ENCODE results near the gene TACSTD2. TPM values are rescaled to one million over a fixed set of nuclear protein-coding genes. Genes with fewer than 3 reads are reported as not detected.

The TACSTD2 gene
- total RNA-seq, 3 donors from 2014 or later (not counting 1 experiment from before 2014, with no cell fraction given): 0.21 TPM; not detected in 2

DNA sequence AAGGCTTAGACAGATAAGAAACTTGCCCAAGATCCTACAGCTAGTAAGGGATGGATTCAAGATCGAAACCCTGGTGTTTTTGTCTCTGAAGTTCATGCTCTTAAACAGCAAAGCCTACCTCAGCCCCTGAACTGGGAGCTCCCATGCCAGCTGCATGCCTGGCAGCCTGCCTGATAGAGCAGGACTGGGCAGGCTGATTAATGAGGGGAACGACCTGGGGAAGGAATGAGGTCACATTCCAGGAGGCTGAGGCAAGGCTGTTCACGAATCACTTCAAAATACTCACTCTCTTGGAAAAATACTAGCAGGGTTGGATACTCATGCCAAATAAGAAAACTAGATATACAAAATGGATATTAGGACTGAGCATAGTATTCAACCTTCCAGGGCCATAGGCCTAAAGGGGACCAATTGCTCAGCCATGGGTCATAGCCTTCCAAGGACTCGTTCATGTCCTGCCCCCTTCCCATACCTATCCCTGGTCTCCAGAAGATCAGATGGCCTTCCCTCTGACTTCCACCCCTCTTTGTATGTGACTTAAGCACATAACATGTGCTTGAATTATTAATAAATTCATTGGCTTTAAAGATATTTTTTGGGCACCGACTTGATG, 15.6 kb upstream of the TACSTD2 start:
- H3K4me3 ChIP-seq (ENCODE audit: low read length): no peak overlapping the region
- intact Hi-C loops (cut with micrococcal nuclease): no loop called here
- Mint-ChIP-seq H3K4me3 (no peak overlapping the region), H3K27me3 (ENCODE audit: low read depth in 2 of 2) (peaks cover 13 to 24% of the 10 kb centered on the region in 2 donors), H3K9me3 (no peaks in the 10 kb centered on the region), H3K4me1 (peaks cover 0 to 3% of the 10 kb centered on the region in 2 donors), H3K27ac (no peak overlapping the region), H3K36me3 (no peaks in the 10 kb centered on the region)
- no peaks in the 10 kb centered on the region for H3K27me3 ChIP-seq (ENCODE audit: control insufficient read depth, insufficient read depth, low read length)
- DNase-seq (no peak), ATAC-seq (no peak)
- TF ChIP-seq, protein P1, sequence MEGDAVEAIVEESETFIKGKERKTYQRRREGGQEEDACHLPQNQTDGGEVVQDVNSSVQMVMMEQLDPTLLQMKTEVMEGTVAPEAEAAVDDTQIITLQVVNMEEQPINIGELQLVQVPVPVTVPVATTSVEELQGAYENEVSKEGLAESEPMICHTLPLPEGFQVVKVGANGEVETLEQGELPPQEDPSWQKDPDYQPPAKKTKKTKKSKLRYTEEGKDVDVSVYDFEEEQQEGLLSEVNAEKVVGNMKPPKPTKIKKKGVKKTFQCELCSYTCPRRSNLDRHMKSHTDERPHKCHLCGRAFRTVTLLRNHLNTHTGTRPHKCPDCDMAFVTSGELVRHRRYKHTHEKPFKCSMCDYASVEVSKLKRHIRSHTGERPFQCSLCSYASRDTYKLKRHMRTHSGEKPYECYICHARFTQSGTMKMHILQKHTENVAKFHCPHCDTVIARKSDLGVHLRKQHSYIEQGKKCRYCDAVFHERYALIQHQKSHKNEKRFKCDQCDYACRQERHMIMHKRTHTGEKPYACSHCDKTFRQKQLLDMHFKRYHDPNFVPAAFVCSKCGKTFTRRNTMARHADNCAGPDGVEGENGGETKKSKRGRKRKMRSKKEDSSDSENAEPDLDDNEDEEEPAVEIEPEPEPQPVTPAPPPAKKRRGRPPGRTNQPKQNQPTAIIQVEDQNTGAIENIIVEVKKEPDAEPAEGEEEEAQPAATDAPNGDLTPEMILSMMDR (IDR thresholded peaks at IDR 0.05): no peak
- WGBS (ENCODE audit: insufficient coverage): 74% methylated on average over 4 of the region's 5 CpGs
- H3K4me1 ChIP-seq (ENCODE audit: control insufficient read depth, insufficient read depth, low read length): no peaks in the 10 kb centered on the region
- no peak overlapping the region for H3K27ac ChIP-seq (ENCODE audit: low read length)
- H3K36me3 ChIP-seq (ENCODE audit: control insufficient read depth, insufficient read depth, low read length): no peaks in the 10 kb centered on the region
- H3K9me3 ChIP-seq (ENCODE audit: control insufficient read depth, insufficient read depth, low read length): no peaks in the 10 kb centered on the region

DNA sequence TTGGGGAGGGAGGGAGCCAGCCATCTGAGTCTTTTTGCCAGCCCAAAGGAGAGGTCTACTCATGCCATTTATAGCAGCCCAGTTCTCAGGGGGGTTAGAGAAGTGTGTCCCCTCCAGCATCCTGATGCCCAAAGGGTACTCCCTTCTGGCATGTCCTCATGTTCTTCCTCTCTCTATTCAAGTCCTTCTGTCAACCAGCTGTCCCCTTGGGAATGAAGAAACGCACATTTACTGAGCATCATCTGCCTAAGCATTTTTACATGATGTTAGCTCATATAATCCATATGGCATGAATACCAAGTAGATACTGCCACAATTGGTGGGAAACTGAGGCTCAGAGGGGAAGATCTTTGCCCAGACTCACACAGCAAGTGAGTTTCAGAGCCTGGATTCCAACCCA, 14.8 kb upstream of the TACSTD2 start:
- no peaks in the 10 kb centered on the region for H3K9me3 ChIP-seq (ENCODE audit: control insufficient read depth, insufficient read depth, low read length)
- no peak overlapping the region for H3K4me3 Mint-ChIP-seq
- H3K4me3 ChIP-seq (ENCODE audit: low read length): no peak overlapping the region
- H3K27me3 Mint-ChIP-seq (ENCODE audit: low read depth in 2 of 2): peaks cover 8 to 21% of the 10 kb centered on the region in 2 donors
- no peaks in the 10 kb centered on the region for H3K4me1 Mint-ChIP-seq
- no peak overlapping the region for H3K27ac ChIP-seq (ENCODE audit: low read length)
- H3K27ac Mint-ChIP-seq: no peak overlapping the region
- TF ChIP-seq, protein P1 (IDR thresholded peaks at IDR 0.05): no peak
- no peaks in the 10 kb centered on the region for H3K36me3 ChIP-seq (ENCODE audit: control insufficient read depth, insufficient read depth, low read length)
- H3K27me3 ChIP-seq (ENCODE audit: control insufficient read depth, insufficient read depth, low read length): no peaks in the 10 kb centered on the region
- H3K9me3 Mint-ChIP-seq: no peaks in the 10 kb centered on the region
- no peak for ATAC-seq
- no peak for DNase-seq
- no peaks in the 10 kb centered on the region for H3K36me3 Mint-ChIP-seq
- H3K4me1 ChIP-seq (ENCODE audit: control insufficient read depth, insufficient read depth, low read length): no peaks in the 10 kb centered on the region
- intact Hi-C loops (cut with micrococcal nuclease): no loop called here
- WGBS (ENCODE audit: insufficient coverage): 89% methylated on average over 1 of the region's 1 CpG

DNA sequence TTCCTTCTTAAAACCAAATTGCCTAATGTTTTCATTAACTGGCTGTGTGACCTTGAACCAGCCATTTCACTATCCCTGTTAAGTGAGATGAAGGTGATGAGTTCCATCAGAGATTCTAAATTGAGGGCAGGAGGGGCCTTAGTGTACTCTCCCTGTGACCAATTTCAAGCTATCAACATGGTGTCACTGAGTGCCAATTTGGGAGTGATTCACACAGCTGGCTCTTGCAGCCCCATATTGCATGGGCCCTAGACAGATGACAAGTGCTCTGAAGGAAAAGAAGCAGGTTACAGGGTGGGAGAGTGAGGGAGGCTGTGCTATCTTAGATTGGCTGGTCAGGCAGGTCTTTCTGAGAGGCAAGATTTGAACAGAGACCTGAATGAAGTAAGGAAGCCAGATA, 13.0 kb upstream of the TACSTD2 start:
- no peak for ATAC-seq
- intact Hi-C loops (cut with micrococcal nuclease): no loop called here
- H3K36me3 ChIP-seq (ENCODE audit: control insufficient read depth, insufficient read depth, low read length): no peaks in the 10 kb centered on the region
- H3K4me1 ChIP-seq (ENCODE audit: control insufficient read depth, insufficient read depth, low read length): no peaks in the 10 kb centered on the region
- H3K27ac ChIP-seq (ENCODE audit: low read length): no peak overlapping the region
- peaks cover 18 to 26% of the 10 kb centered on the region in 2 donors for H3K27me3 Mint-ChIP-seq (ENCODE audit: low read depth in 2 of 2)
- no peaks in the 10 kb centered on the region for H3K36me3 Mint-ChIP-seq
- H3K27me3 ChIP-seq (ENCODE audit: control insufficient read depth, insufficient read depth, low read length): no peaks in the 10 kb centered on the region
- H3K9me3 Mint-ChIP-seq: no peaks in the 10 kb centered on the region
- no peak overlapping the region for H3K4me3 ChIP-seq (ENCODE audit: low read length)
- no peaks in the 10 kb centered on the region for H3K4me1 Mint-ChIP-seq
- no peaks in the 10 kb centered on the region for H3K9me3 ChIP-seq (ENCODE audit: control insufficient read depth, insufficient read depth, low read length)
- TF ChIP-seq, protein P1 (IDR thresholded peaks at IDR 0.05): no peak
- H3K27ac Mint-ChIP-seq: no peak overlapping the region
- DNase-seq: no peak
- H3K4me3 Mint-ChIP-seq: no peak overlapping the region

DNA sequence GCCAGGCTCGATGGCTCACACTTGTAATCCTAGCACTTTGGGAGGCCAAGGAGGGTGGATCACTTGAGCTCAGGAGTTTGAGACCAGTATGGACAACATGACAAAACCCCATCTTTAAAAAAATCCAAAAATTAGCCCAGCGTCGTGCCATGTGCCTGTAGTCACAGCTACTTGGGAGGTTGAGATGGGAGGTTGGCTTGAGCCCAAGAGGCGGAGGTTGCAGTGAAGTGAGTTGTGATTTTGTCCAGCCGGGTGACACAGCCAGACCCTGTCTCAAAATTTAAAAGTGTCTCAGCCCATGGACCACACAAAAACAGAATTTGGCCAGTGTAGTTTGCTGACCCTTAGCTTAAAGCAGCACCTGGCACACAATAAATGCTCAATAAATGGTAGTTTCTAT, 11.3 kb upstream of the TACSTD2 start:
- intact Hi-C loops (cut with micrococcal nuclease): no loop called here
- Mint-ChIP-seq H3K9me3 (no peaks in the 10 kb centered on the region), H3K27ac (no peak overlapping the region), H3K27me3 (ENCODE audit: low read depth in 2 of 2) (peaks cover 32 to 33% of the 10 kb centered on the region in 2 donors), H3K36me3 (no peaks in the 10 kb centered on the region), H3K4me1 (peaks cover 0 to 4% of the 10 kb centered on the region in 2 donors), H3K4me3 (no peak overlapping the region)
- H3K36me3 ChIP-seq (ENCODE audit: control insufficient read depth, insufficient read depth, low read length): no peaks in the 10 kb centered on the region
- H3K27ac ChIP-seq (ENCODE audit: low read length): no peak overlapping the region
- no peak overlapping the region for H3K4me3 ChIP-seq (ENCODE audit: low read length)
- WGBS (ENCODE audit: insufficient coverage): 95% methylated on average over 5 of the region's 5 CpGs
- H3K4me1 ChIP-seq (ENCODE audit: control insufficient read depth, insufficient read depth, low read length): no peaks in the 10 kb centered on the region
- H3K27me3 ChIP-seq (ENCODE audit: control insufficient read depth, insufficient read depth, low read length): no peaks in the 10 kb centered on the region
- TF ChIP-seq, protein P1 (IDR thresholded peaks at IDR 0.05): no peak
- DNase-seq (no peak), ATAC-seq (no peak)
- no peaks in the 10 kb centered on the region for H3K9me3 ChIP-seq (ENCODE audit: control insufficient read depth, insufficient read depth, low read length)

Data from natural killer cell (primary cell).